Keratinocyte (primary cell): ENCODE data around the gene MIB1. TPM values are rescaled to one million over a fixed set of nuclear protein-coding genes. Genes with fewer than 3 reads are reported as not detected.

Experiments used
- DNase-seq: peaks from one replicate; pipeline ENCODE4 v3.0.0-alpha.2; 2011; ENCODE audit warnings: low read depth, missing footprints, low spot score
- FAIRE-seq: peaks from 2 replicates; lab custom pipeline; 2011; peaks lifted over from hg19 to GRCh38; lab: Jason Lieb, UNC
- H2AFZ ChIP-seq: 2 replicates; pipeline ENCODE4 v1.6.0; 2012; ENCODE audit warnings: low read length, control low read depth, inconsistent platforms; ENCODE audit not compliant: control insufficient read depth
- H3K27ac ChIP-seq: 2 replicates; pipeline ENCODE4 v1.5.1; 2011; ENCODE audit warnings: low read length; ENCODE audit not compliant: control insufficient read depth, insufficient read depth
- H3K27me3 ChIP-seq: 3 replicates; pipeline ENCODE4 v1.6.0; 2011; ENCODE audit warnings: low read length; ENCODE audit not compliant: control insufficient read depth, insufficient read depth; ENCODE audit errors: extremely low read depth
- H3K36me3 ChIP-seq, 2 experiments: 2 replicates in 1 of 2; 3 replicates in 1 of 2; pipeline ENCODE4 v1.5.1; 2011; ENCODE audit warnings: low read length in 2 of 2, mild to moderate bottlenecking in 1 of 2; ENCODE audit not compliant: control insufficient read depth in 2 of 2, insufficient read depth in 2 of 2; ENCODE audit errors: extremely low read depth in 1 of 2
- H3K4me1 ChIP-seq: 3 replicates; pipeline ENCODE4 v1.5.1; 2011; ENCODE audit warnings: low read length; ENCODE audit not compliant: control insufficient read depth, insufficient read depth; ENCODE audit errors: extremely low read depth
- H3K4me2 ChIP-seq: 3 replicates; pipeline ENCODE4 v1.6.0; 2011; ENCODE audit warnings: low read depth, low read length; ENCODE audit not compliant: control insufficient read depth, insufficient read depth; ENCODE audit errors: extremely low read depth
- H3K4me3 ChIP-seq, 3 experiments: fragments of 200-600 bp in 1 of 3; sonication (generic) in 1 of 3; 2 replicates in 2 of 3; 3 replicates in 1 of 3; pipeline ENCODE4 v1.5.1; 2011 to 2016; ENCODE audit warnings: low read length in 3 of 3, mild to moderate bottlenecking in 3 of 3, control low read depth in 2 of 3, inconsistent platforms in 1 of 3, low read depth in 1 of 3, mixed read lengths in 1 of 3, mixed run types in 1 of 3, moderate library complexity in 1 of 3; ENCODE audit not compliant: control insufficient read depth in 2 of 3, insufficient read depth in 2 of 3; ENCODE audit errors: extremely low read depth in 1 of 3
- H3K79me2 ChIP-seq: 2 replicates; pipeline ENCODE4 v1.6.0; 2012; ENCODE audit warnings: low read length; ENCODE audit not compliant: control insufficient read depth, insufficient read depth
- H3K9ac ChIP-seq: 3 replicates; pipeline ENCODE4 v1.6.0; 2011; ENCODE audit warnings: low read length; ENCODE audit not compliant: control insufficient read depth, insufficient read depth; ENCODE audit errors: extremely low read depth
- H3K9me1 ChIP-seq: 3 replicates; pipeline ENCODE4 v1.6.0; 2011; ENCODE audit warnings: low read length; ENCODE audit not compliant: control insufficient read depth, insufficient read depth; ENCODE audit errors: extremely low read depth
- H3K9me3 ChIP-seq: 2 replicates; pipeline ENCODE4 v1.5.1; 2012; ENCODE audit warnings: low read depth, low read length; ENCODE audit not compliant: control insufficient read depth
- H4K20me1 ChIP-seq: 3 replicates; pipeline ENCODE4 v1.6.0; 2011; ENCODE audit warnings: low read length; ENCODE audit not compliant: control insufficient read depth, insufficient read depth; ENCODE audit errors: extremely low read depth
- EZH2 ChIP-seq: IDR thresholded peaks from one replicate; pipeline ENCODE4 v1.6.1; 2012; ENCODE audit warnings: inconsistent platforms, mild to moderate bottlenecking, low read length, moderate library complexity
- dilution Hi-C: fragments of 300-500 bp; cut with MboI; formaldehyde crosslinking; loops from one replicate; pipeline ENCODE4 v1.7.0; 2020; ENCODE audit warnings: low sequenced_read_pairs; ENCODE audit not compliant: extremely low pct_ligation_motif_present
- polyA plus RNA-seq, 5 experiments: library from polyadenylated mRNA; depleted of rRNA in 3 of 5; stranded (reverse) in 3 of 5; stranded (forward) in 1 of 5; unstranded in 1 of 5; fragments of >200 nt; gene quantifications; 1 replicate in 1 of 5; 2 replicates in 3 of 5; 3 replicates in 1 of 5; pipeline versions ENCODE4 v1.2.1 to v1.2.3, GENCODE V29; 2011 to 2012; ENCODE audit warnings: missing spikeins in 2 of 5, low read depth in 1 of 5, low replicate concordance in 1 of 5
- TF ChIP-seq, protein P1 (sequence below), 3 experiments: IDR thresholded peaks in 1 of 3; conservative IDR thresholded peaks in 1 of 3; optimal IDR thresholded peaks in 1 of 3; 2 replicates in 2 of 3; 3 replicates in 1 of 3; pipeline versions ENCODE3 to v1.5.1; 2011; ENCODE audit warnings: low read length in 3 of 3, mild to moderate bottlenecking in 3 of 3, moderate library complexity in 2 of 3, control low read depth in 1 of 3, inconsistent platforms in 1 of 3; ENCODE audit not compliant: insufficient read depth in 2 of 3; ENCODE audit errors: extremely low read depth in 1 of 3

The MIB1 gene
- polyA plus RNA-seq, 1 donor (not counting 4 experiments of a cell fraction or from before 2014, with no cell fraction given) = 24.8 TPM

- no peak for DNase-seq
- dilution Hi-C loops = no loop called here
- no peak for FAIRE-seq
Observed at GRCh38 chr18:21894619-21895367, 154.2 kb downstream of the MIB1 start.

GRCh38 chr18:21896732-21897336 is 156.2 kb downstream of the MIB1 start:
- Histone ChIP-seq H3K79me2 (no peaks in the 10 kb centered on the region), H2AFZ (peak overlapping the region; percentile 54), H3K4me1 (no peaks in the 10 kb centered on the region), H3K4me2 (peak overlapping the region; percentile 50), H3K9ac (no peak overlapping the region), H3K27me3 (no peaks in the 10 kb centered on the region), H3K27ac (no peak overlapping the region), H3K9me3 (no peaks in the 10 kb centered on the region), H3K4me3 (peak overlapping the region in 1 of 3 experiments; percentile 25), H4K20me1 (no peaks in the 10 kb centered on the region), H3K36me3 (no peaks in the 10 kb centered on the region), H3K9me1 (no peaks in the 10 kb centered on the region)
- dilution Hi-C loops = no loop called here
- DNase-seq = no peak
- FAIRE-seq = no peak
- TF ChIP-seq EZH2 = no peak
- TF ChIP-seq, protein P1, sequence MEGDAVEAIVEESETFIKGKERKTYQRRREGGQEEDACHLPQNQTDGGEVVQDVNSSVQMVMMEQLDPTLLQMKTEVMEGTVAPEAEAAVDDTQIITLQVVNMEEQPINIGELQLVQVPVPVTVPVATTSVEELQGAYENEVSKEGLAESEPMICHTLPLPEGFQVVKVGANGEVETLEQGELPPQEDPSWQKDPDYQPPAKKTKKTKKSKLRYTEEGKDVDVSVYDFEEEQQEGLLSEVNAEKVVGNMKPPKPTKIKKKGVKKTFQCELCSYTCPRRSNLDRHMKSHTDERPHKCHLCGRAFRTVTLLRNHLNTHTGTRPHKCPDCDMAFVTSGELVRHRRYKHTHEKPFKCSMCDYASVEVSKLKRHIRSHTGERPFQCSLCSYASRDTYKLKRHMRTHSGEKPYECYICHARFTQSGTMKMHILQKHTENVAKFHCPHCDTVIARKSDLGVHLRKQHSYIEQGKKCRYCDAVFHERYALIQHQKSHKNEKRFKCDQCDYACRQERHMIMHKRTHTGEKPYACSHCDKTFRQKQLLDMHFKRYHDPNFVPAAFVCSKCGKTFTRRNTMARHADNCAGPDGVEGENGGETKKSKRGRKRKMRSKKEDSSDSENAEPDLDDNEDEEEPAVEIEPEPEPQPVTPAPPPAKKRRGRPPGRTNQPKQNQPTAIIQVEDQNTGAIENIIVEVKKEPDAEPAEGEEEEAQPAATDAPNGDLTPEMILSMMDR (optimal IDR thresholded peaks at IDR 0.05 in 1 of 3, IDR thresholded peaks at IDR 0.05 in 1 of 3, conservative IDR thresholded peaks at IDR 0.05 in 1 of 3; ENCODE audit: extremely low read depth in 1 of 3, insufficient read depth in 2 of 3, low read length in 3 of 3) = no peak

More at GRCh38 chr18:21894619-21895367, 154.2 kb downstream of the MIB1 start:
- no peak overlapping the region for H3K9ac ChIP-seq
- H3K36me3 ChIP-seq = no peaks in the 10 kb centered on the region
- no peaks in the 10 kb centered on the region for H3K9me3 ChIP-seq
- no peaks in the 10 kb centered on the region for H3K9me1 ChIP-seq
- TF ChIP-seq EZH2 = no peak
- TF ChIP-seq, protein P1 (optimal IDR thresholded peaks at IDR 0.05 in 1 of 3, IDR thresholded peaks at IDR 0.05 in 1 of 3, conservative IDR thresholded peaks at IDR 0.05 in 1 of 3; ENCODE audit: extremely low read depth in 1 of 3, insufficient read depth in 2 of 3, low read length in 3 of 3) = no peak
- no peak overlapping the region for H3K4me3 ChIP-seq
- no peaks in the 10 kb centered on the region for H4K20me1 ChIP-seq
- H3K4me2 ChIP-seq = no peak overlapping the region
- H3K79me2 ChIP-seq = no peaks in the 10 kb centered on the region
- no peaks in the 10 kb centered on the region for H3K27me3 ChIP-seq
- H3K27ac ChIP-seq = no peak overlapping the region
- H3K4me1 ChIP-seq = no peaks in the 10 kb centered on the region
- H2AFZ ChIP-seq = no peak overlapping the region
